GM12878 (cell line): ENCODE results near the gene FAM210A.

Experiments used
- EZH2 ChIP-seq: IDR thresholded peaks from 2 replicates; pipeline ENCODE4 v1.6.1; 2012; ENCODE audit warnings: low read depth, mild to moderate bottlenecking, control low read depth, inconsistent platforms, low read length, borderline replicate concordance; ENCODE audit not compliant: control insufficient read depth
- FOS ChIP-seq: IDR thresholded peaks from 3 replicates; pipeline ENCODE4 v1.6.1; 2011; ENCODE audit warnings: borderline replicate concordance; ENCODE audit not compliant: insufficient read length; ENCODE audit errors: extremely low read depth
- LARP7 ChIP-seq: fragments of 450-650 bp; IDR thresholded peaks from 2 replicates; pipeline ENCODE4 v1.6.1; 2017; ENCODE audit warnings: mild to moderate bottlenecking
- SUZ12 ChIP-seq: fragments of 200-600 bp; sonication (generic); IDR thresholded peaks from one replicate; pipeline ENCODE4 v1.6.1; 2018; ENCODE audit warnings: antibody characterized with exemption, mild to moderate bottlenecking; ENCODE audit not compliant: unreplicated experiment
- TF ChIP-seq, protein P1 (sequence below): fragments of 450-650 bp; IDR thresholded peaks from 2 replicates; pipeline ENCODE4 v1.6.1; 2018; ENCODE audit warnings: mild to moderate bottlenecking, low read depth, moderate library complexity; ENCODE audit not compliant: partially characterized antibody

DNA sequence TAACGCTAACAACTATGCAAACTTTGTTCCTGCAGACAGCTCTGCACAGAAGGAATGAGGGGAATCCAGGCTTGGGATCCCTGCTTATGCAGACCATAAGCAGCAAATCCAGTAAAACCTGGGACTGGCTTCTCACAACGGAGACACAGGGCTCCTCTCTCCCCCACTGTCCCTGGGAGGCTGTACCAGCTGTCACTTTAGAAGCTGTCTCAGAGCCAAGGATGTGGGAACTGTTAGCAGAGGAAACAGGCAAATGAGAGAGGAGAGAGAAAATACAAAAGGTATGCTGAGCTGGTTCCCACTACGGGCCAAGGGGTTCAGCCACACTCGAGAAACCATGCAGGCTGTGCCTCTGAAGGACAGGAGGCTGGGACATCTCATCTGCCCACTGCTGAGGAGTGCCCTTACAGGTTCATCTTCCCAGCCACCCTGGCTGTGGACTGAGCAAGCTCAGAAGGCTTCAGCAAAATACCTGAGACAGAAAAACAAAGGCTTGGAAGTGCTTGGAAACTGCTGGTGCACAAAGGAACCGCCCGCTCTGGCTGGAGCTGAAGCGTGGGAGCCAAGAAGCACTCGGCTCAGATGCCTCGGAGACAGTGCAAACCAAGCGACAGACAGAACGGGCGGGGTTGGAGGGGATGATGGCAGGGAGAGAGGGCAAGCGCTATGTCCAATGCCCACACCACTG, 72.5 kb downstream of the FAM210A start:
- TF ChIP-seq LARP7 = no peak
- TF ChIP-seq SUZ12 = no peak
- TF ChIP-seq FOS = no peak
- TF ChIP-seq, protein P1, sequence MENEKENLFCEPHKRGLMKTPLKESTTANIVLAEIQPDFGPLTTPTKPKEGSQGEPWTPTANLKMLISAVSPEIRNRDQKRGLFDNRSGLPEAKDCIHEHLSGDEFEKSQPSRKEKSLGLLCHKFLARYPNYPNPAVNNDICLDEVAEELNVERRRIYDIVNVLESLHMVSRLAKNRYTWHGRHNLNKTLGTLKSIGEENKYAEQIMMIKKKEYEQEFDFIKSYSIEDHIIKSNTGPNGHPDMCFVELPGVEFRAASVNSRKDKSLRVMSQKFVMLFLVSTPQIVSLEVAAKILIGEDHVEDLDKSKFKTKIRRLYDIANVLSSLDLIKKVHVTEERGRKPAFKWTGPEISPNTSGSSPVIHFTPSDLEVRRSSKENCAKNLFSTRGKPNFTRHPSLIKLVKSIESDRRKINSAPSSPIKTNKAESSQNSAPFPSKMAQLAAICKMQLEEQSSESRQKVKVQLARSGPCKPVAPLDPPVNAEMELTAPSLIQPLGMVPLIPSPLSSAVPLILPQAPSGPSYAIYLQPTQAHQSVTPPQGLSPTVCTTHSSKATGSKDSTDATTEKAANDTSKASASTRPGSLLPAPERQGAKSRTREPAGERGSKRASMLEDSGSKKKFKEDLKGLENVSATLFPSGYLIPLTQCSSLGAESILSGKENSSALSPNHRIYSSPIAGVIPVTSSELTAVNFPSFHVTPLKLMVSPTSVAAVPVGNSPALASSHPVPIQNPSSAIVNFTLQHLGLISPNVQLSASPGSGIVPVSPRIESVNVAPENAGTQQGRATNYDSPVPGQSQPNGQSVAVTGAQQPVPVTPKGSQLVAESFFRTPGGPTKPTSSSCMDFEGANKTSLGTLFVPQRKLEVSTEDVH = no peak
- TF ChIP-seq EZH2 = no peak
